Kidney (tissue), 14 donors: ENCODE results near the gene SLC16A9. TPM values are rescaled to one million over a fixed set of nuclear protein-coding genes. Genes with fewer than 3 reads are reported as not detected.

Source experiments
- DNase-seq, 5 donors: peaks; one replicate each; pipeline ENCODE4 v3.0.0-alpha.2; 2013 to 2020
- FAIRE-seq: peaks from 2 replicates; lab custom pipeline; 2012; peaks lifted over from hg19 to GRCh38; lab: Jason Lieb, UNC
- H3K27ac ChIP-seq, 2 donors: one replicate each; pipeline ENCODE4 v1.7.0; 2013; ENCODE audit warnings: low read depth in 2 of 2, low read length in 2 of 2, inconsistent platforms in 1 of 2
- H3K27me3 ChIP-seq: one replicate; pipeline ENCODE4 v1.7.1; 2013; ENCODE audit warnings: low read length, inconsistent platforms; ENCODE audit not compliant: control insufficient read depth, insufficient read depth
- H3K36me3 ChIP-seq, 3 donors: one replicate each; pipeline versions ENCODE4 v1.7.0 to v1.7.1; 2013; ENCODE audit warnings: low read length in 3 of 3, control low read depth in 1 of 3, inconsistent platforms in 1 of 3; ENCODE audit not compliant: insufficient read depth in 3 of 3, control insufficient read depth in 2 of 3
- H3K4me1 ChIP-seq, 3 donors: one replicate each; pipeline versions ENCODE4 v1.7.0 to v1.7.1; 2013; ENCODE audit warnings: low read length in 3 of 3, inconsistent platforms in 1 of 3, low read depth in 1 of 3; ENCODE audit not compliant: control insufficient read depth in 2 of 3, insufficient read depth in 2 of 3
- H3K4me3 ChIP-seq, 3 donors: one replicate each; pipeline versions ENCODE4 v1.7.0 to v1.8.1; 2013; ENCODE audit warnings: low read length in 3 of 3, control low read depth in 1 of 3, inconsistent platforms in 1 of 3
- H3K9ac ChIP-seq, 3 donors: one replicate each; pipeline versions ENCODE4 v1.7.0 to v1.7.1; 2013; ENCODE audit warnings: low read length in 3 of 3, control low read depth in 1 of 3, inconsistent platforms in 1 of 3
- H3K9me3 ChIP-seq, 3 donors: one replicate each; pipeline versions ENCODE4 v1.7.0 to v1.7.1; 2013; ENCODE audit warnings: low read length in 3 of 3, control low read depth in 1 of 3, inconsistent platforms in 1 of 3; ENCODE audit not compliant: control insufficient read depth in 2 of 3, insufficient read depth in 1 of 3
- CTCF ChIP-seq: IDR thresholded peaks from 3 replicates; pipeline ENCODE4 v1.5.1; 2012; ENCODE audit warnings: mild to moderate bottlenecking, moderate library complexity, borderline replicate concordance; ENCODE audit not compliant: insufficient read depth; ENCODE audit errors: extremely low read depth
- intact Hi-C: fragments of 100-400 bp; cut with DNase I; formaldehyde crosslinking; loops from one replicate; pipeline ENCODE4 v1.11.1; 2022
- polyA plus RNA-seq: library from polyadenylated mRNA; stranded (reverse); fragments of 350-450 nt; fragmentation: Illumina TruSeq; extraction: RNeasy Lipid Tissue Mini Kit (QIAGEN cat#74804); gene quantifications from one replicate; pipeline ENCODE4 v1.2.3, GENCODE V29; 2014; ENCODE audit warnings: low read depth, low replicate concordance; ENCODE audit not compliant: insufficient read depth
- total RNA-seq: library from RNA; stranded (reverse); fragmentation: NEBNext Ultra II Directional; extraction: Animal tissue kit (Norgen Biotek cat#: 25700); gene quantifications from one replicate; pipeline ENCODE4 v1.2.1, GENCODE V29; 2021
- donor health status: control.
- donor health status: control.
- donor health status: control.
- donor health status: control.
- donor health status: control.
- donor health status: DM: yes; HTN: yes; CAD: no.
- donor health status: Normal renal cell carcinoma (clear cell type).

Gene SLC16A9
- total and polyA plus RNA-seq, 2 donors from 2014 or later = 15.5 to 91.1 TPM

DNA sequence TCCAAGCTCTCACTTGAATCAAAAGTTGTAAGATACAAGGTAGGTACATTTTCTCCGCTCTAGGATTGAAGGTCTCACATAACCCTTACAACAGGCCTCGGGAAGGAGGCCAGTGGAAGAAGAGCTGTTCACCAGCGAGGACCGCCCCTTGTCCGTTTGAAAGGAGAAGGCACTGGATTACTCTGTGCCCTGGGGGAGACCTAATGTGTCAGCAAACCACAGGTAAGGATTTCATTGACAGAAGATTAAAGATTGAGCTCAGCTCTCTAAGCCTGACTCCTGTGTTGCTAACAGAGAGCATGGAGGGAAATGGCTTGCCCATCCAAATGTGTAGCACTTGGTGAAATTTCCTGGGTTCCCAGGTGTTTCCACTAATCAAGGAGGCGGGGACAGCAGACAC is 81.2 kb downstream of the SLC16A9 start:
- H3K36me3 ChIP-seq = no peaks in the 10 kb centered on the region

DNA sequence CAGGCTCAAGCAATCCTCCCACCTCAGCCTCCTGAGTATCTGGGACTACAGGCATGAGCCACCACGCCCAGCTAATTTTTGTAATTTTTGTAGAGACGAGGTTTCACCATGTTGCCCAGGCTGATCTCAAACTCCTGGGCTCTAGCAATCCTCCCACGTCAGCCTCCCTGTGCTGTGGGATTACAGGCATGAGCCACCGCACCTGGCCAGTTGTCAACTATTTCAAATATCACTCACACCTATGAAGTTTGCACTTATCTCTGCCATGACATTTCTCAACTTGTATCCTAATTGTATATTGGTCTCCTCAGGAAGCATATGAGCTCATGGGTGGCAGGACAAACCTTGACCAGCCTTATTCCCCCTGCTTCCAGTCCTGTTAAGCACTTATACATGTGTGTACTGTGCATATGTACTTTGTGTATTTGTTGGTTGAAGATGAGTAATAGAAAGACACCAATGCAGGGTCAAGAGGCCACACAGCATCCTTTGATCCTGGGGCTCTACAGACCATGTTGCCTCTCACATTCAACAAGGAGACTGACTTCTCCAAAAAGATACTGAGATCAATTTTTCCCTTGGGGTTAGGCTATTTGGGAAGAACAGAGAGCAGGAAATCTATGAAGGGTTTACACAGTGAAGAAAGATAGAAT is 82.2 kb downstream of the SLC16A9 start:
- Histone ChIP-seq H3K27me3 (no peaks in the 10 kb centered on the region), H3K4me3 (no peak overlapping the region), H3K27ac (no peak overlapping the region), H3K9ac (no peak overlapping the region), H3K4me1 (peaks cover 0 to 2% (median 0%) of the 10 kb centered on the region in 3 donors), H3K36me3 (no peaks in the 10 kb centered on the region), H3K9me3 (no peaks in the 10 kb centered on the region)
- no peak for TF ChIP-seq CTCF
- intact Hi-C loops = loop anchor here (5.0 kb wide), 1 partner anchor 180 kb away; no protein-coding TSS in a partner anchor
- no peak for FAIRE-seq
- no peak for DNase-seq

More for the DNA sequence above, 81.2 kb downstream of the SLC16A9 start:
- H3K4me3 ChIP-seq = no peak overlapping the region
- H3K27ac ChIP-seq = no peak overlapping the region
- TF ChIP-seq CTCF = no peak
- intact Hi-C loops = loop anchor here (5.0 kb wide), 1 partner anchor 179 kb away; no protein-coding TSS in a partner anchor
- H3K27me3 ChIP-seq = no peaks in the 10 kb centered on the region
- peaks cover 0 to 2% (median 0%) of the 10 kb centered on the region in 3 donors for H3K4me1 ChIP-seq
- H3K9me3 ChIP-seq = no peaks in the 10 kb centered on the region
- FAIRE-seq (no peak), DNase-seq (no peak)
- no peak overlapping the region for H3K9ac ChIP-seq

- H3K4me3 ChIP-seq = no peak overlapping the region
- H3K36me3 ChIP-seq = no peaks in the 10 kb centered on the region
- TF ChIP-seq CTCF = no peak
- intact Hi-C loops = loop anchor here (5.0 kb wide), 1 partner anchor 181 kb away; no protein-coding TSS in a partner anchor
- no peak overlapping the region for H3K27ac ChIP-seq
- peak in 1 of 5 donors; percentile 29 for DNase-seq
- no peak overlapping the region for H3K9ac ChIP-seq
- no peaks in the 10 kb centered on the region for H3K27me3 ChIP-seq
- FAIRE-seq = no peak
- H3K9me3 ChIP-seq = no peaks in the 10 kb centered on the region
- H3K4me1 ChIP-seq = peaks cover 0 to 2% (median 0%) of the 10 kb centered on the region in 3 donors
Observed at GRCh38 chr10:59626523-59626869, 83.2 kb downstream of the SLC16A9 start.
